MCF 10A (cell line): ENCODE data around the gene TMEM134. TPM values are rescaled to one million over a fixed set of nuclear protein-coding genes. Genes with fewer than 3 reads are reported as not detected.

Source experiments
- BruUV-seq: library from RNA; stranded (reverse); fragments of 400-500 nt; replicated peaks from 2 replicates; lab custom pipeline; 2021; lab: Mats Ljungman, UMichigan
- CTCF ChIA-PET: fragments of 300-600 bp; sonication (Branson Sonifier 250); formaldehyde crosslinking; extraction: SDS; loops from one replicate; lab custom pipeline; 2021; ENCODE audit warnings: antibody characterized with exemption, inconsistent platforms; lab: Yijun Ruan, JAX
- POLR2A ChIA-PET: fragments of 300-600, 350-650 bp; sonication (Branson Sonifier 250); formaldehyde crosslinking; extraction: SDS; loops from one replicate; lab custom pipeline; 2020; ENCODE audit warnings: antibody characterized with exemption, inconsistent platforms; lab: Yijun Ruan, JAX
- DNase-seq: peaks from one replicate; pipeline ENCODE4 v3.0.0-alpha.2; 2018; ENCODE audit not compliant: unreplicated experiment
- H3K27ac Mint-ChIP-seq: one replicate; pipeline ENCODE4 v1.8.0; 2022; ENCODE audit warnings: mild to moderate bottlenecking, low read depth, mixed read lengths; ENCODE audit not compliant: unreplicated experiment
- H3K27me3 Mint-ChIP-seq: one replicate; pipeline ENCODE4 v1.8.0; 2022; ENCODE audit warnings: mixed read lengths; ENCODE audit not compliant: insufficient read depth, unreplicated experiment
- H3K36me3 Mint-ChIP-seq: one replicate; pipeline ENCODE4 v1.8.0; 2022; ENCODE audit warnings: mild to moderate bottlenecking, moderate library complexity, mixed read lengths; ENCODE audit not compliant: insufficient read depth, unreplicated experiment
- H3K4me1 Mint-ChIP-seq: one replicate; pipeline ENCODE4 v1.8.0; 2022; ENCODE audit warnings: mixed read lengths; ENCODE audit not compliant: insufficient read depth, unreplicated experiment
- H3K4me3 Mint-ChIP-seq: one replicate; pipeline ENCODE4 v1.8.0; 2022; ENCODE audit warnings: mild to moderate bottlenecking, moderate library complexity, mixed read lengths; ENCODE audit not compliant: unreplicated experiment
- H3K9me3 Mint-ChIP-seq: one replicate; pipeline ENCODE4 v1.8.0; 2022; ENCODE audit warnings: mixed read lengths; ENCODE audit not compliant: unreplicated experiment
- CTCF ChIP-seq: fragments of 200-600 bp; IDR thresholded peaks from one replicate; pipeline ENCODE4 v1.8.0; 2022; ENCODE audit warnings: antibody characterized with exemption, mild to moderate bottlenecking; ENCODE audit not compliant: unreplicated experiment
- intact Hi-C: fragments of 100-400 bp; cut with micrococcal nuclease; formaldehyde crosslinking; loops from 2 replicates; pipeline ENCODE4 v1.14.1; 2022
- total RNA-seq: library from RNA; stranded (reverse); gene quantifications from 2 replicates; pipeline ENCODE4 v1.2.3, GENCODE V29; 2022

TMEM134 gene
- total RNA-seq, 1 experiment from 2014 or later, result 49.7 TPM

GRCh38 chr11:67484847-67485311, 15.8 kb upstream of the TMEM134 start:
- BruUV-seq, result no TSS peak
- Mint-ChIP-seq H3K36me3 (peaks cover 42% of the 10 kb centered on the region), H3K9me3 (no peaks in the 10 kb centered on the region), H3K4me3 (peak overlapping the region; percentile 90), H3K27me3 (no peaks in the 10 kb centered on the region), H3K27ac (no peak overlapping the region), H3K4me1 (peaks cover 36% of the 10 kb centered on the region)
- no peak for TF ChIP-seq CTCF
- DNase-seq, result no peak
- ChIA-PET POLR2A (interaction anchor here (0.9 to 1.1 kb wide), 2 partner anchors 17 to 56 kb away, joined by 3 read pairs; no protein-coding TSS in a partner anchor), CTCF (no interaction called here)
- intact Hi-C loops, result no loop called here

- no peak overlapping the region for H3K27ac Mint-ChIP-seq
- no peaks in the 10 kb centered on the region for H3K9me3 Mint-ChIP-seq
- no peak for DNase-seq
- peaks cover 36% of the 10 kb centered on the region for H3K4me1 Mint-ChIP-seq
- TF ChIP-seq CTCF, result no peak
- H3K36me3 Mint-ChIP-seq, result peaks cover 41% of the 10 kb centered on the region
- intact Hi-C loops, result loop anchor here (1.0 kb wide), 1 partner anchor 22 kb away; no protein-coding TSS in a partner anchor
- BruUV-seq, result no TSS peak
- peak overlapping the region; percentile 90 for H3K4me3 Mint-ChIP-seq
- H3K27me3 Mint-ChIP-seq, result no peaks in the 10 kb centered on the region
- ChIA-PET POLR2A (interaction anchor here (0.9 to 2.1 kb wide), 4 partner anchors 14 to 56 kb away, joined by 3 to 11 read pairs (median 8); partner anchors contain the start of genes PITPNM1, RPS6KB2 and TMEM134), CTCF (interaction anchor here (0.7 to 0.9 kb wide), 2 partner anchors 12 to 202 kb away, joined by 3 read pairs; no protein-coding TSS in a partner anchor)
Observed at GRCh38 chr11:67483831-67484665, 15.0 kb upstream of the TMEM134 start.

- BruUV-seq, result TSS peak; percentile 72
- H3K27ac Mint-ChIP-seq, result peak within 1 kb of the TSS; percentile 99
- POLR2A ChIA-PET, result interaction anchor here (0.6 to 2.1 kb wide), 14 partner anchors 8 to 1365 kb away, joined by 3 to 11 read pairs (median 4); partner anchors contain the start of genes PITPNM1, RAD9A, RPS6KB2 and TMEM134
- H3K4me3 Mint-ChIP-seq, result peak within 1 kb of the TSS; percentile 90
- TF ChIP-seq CTCF, result peak; percentile 15
- H3K36me3 Mint-ChIP-seq, result peaks cover 31% of the 10 kb centered on the region
- no peaks in the 10 kb centered on the region for H3K9me3 Mint-ChIP-seq
- intact Hi-C loops, result loop anchor here (1.0 kb wide), 1 partner anchor 23 kb away; no protein-coding TSS in a partner anchor
- no peaks in the 10 kb centered on the region for H3K27me3 Mint-ChIP-seq
- peak; percentile 98 for DNase-seq
- peaks cover 36% of the 10 kb centered on the region for H3K4me1 Mint-ChIP-seq
- CTCF ChIA-PET, result interaction anchor here (0.6 to 0.9 kb wide), 4 partner anchors 13 to 222 kb away, joined by 3 to 5 read pairs (median 3); no protein-coding TSS in a partner anchor
Observed at GRCh38 chr11:67482827-67483798, 14.1 kb upstream of the TMEM134 start, which contains the start of gene AIP. TSS of gene AIP (plus strand) at chr11:67483026. CDS start at chr11:67483159, 133 bp downstream.
